DMS79 (cell line): ENCODE data around the gene KIF18B.

Experiments
- DNase-seq: peaks from one replicate; lab custom pipeline; 2025; lab: John Stamatoyannopoulos, UW

KIF18B gene

DNA sequence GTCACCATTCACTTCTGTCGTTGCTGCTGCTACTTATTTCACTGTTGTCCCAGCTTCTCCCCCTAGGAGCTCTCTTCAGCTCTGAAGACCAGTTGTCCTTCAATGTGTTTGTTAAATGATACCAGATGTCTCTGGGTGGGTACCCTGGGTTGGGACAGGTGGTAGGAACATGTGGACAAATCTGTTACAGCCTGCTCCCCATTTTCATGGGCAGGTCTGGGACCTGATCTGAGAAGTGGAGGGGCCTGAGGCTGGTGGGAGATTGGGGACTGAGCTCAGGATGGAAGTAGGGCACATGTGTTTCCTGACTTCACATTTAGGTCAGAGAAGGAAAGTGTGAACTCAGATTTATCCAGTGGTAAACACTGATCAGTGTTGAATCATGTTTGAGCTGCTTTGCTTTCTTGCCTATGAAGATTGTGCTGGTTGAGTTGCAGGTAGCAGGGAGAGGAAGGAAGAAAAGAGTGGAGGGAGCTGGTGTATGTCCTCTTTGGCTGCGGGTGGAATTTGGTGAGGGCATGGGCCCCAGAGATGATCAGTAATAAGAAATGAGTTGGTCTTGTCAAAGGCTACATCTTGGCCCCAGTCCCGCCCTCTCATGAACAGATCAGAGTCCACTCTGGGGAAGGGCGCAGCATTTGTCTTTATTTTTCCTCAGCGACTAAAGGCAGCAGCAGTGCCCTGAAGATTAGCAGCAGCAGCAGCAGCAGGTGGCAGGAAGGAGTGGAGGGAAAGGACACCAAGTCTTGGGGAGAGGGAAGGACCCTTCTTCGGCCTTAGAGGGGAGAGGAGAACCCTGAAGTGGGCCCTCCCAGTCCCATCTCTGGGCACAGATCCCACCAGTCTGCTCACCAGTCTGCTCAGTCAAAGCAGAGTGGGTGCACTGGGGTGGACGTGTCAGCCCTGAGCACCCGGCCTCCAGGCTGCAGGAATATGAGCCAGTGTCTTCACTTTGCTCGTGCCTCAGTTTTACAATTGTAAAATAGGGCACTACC lies 42.3 kb downstream of the KIF18B start:
- no peak for DNase-seq

DNA sequence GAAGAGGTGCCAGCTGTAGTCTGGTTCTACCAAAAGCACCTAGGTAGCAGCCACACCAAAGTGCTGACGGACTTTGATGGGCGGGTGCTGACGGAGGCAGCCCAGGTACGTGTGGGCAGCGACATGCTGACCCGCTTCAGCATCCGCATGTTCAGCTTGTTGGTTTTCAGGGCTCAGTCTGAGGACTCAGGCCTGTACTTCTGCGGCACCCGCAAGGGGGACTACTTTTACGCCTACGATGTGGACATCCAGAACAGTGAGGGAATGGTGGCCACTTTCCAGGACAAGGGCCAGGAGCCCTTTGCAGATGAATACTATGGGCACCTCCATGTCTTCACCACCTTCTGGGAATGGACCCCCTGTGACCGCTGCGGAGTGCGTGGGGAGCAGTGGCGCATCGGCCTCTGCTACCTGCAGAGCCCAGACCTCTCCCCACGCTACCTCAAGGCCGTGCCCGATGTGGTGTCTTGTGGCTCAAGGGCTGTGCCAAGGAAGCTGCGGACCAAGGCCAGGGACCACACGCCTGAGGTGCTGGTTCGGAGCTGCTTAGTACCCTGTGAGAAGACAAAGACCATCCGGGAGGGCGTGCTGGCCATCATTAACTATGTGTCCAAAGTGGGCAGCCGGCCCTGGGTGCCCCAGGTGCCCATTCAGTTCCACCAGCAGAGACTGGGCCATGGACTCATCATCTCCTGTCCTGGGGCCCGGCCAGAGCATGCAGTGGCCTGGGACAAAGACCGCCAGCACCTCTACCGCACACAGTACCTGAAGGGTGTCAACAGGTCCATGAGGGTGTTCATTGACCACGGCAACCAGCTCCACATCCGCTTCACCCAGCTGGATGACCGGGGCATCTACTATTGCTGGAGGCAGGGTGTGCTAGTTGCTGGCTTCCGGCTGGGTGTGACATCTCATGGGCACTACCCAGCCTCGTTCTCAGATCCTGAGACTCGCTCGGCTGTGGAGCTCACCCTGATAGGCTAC lies 43.3 kb downstream of the KIF18B start:
- DNase-seq = no peak

DNA sequence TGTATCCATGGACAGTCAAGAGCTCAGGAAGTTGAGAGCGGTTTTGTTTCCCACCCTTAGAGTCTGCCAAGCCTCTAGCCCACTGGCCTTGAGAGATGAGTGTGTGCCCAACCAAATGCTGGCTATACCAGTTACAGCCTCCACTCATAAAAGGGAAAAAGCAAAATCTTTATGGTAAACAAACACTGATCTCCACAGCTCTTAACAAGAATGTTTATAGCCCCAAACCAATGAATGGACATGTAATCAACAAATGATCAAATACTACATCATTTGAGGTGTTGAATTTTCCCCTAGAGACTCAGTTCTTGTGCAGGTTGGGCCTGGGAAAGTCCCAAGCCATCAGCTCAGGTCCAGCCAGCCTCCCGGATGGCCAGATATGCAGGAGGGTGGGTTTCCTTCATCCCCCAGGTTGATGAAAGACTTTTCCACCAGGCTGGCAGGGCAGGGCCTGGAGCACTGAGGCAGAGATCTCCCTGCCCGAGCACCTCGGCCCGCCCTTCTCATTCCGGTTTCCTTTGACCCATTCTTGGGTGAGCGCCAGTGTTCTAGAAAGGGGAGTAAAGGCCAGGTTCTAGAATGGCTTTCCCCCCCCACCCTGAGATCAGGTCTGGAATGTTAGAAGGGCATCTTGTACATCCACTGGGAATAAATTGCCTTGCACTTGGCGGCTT lies 44.4 kb downstream of the KIF18B start:
- DNase-seq = no peak

- no peak for DNase-seq
Measured at GRCh38 chr17:44902135-44902760, 45.3 kb downstream of the KIF18B start.

DNA sequence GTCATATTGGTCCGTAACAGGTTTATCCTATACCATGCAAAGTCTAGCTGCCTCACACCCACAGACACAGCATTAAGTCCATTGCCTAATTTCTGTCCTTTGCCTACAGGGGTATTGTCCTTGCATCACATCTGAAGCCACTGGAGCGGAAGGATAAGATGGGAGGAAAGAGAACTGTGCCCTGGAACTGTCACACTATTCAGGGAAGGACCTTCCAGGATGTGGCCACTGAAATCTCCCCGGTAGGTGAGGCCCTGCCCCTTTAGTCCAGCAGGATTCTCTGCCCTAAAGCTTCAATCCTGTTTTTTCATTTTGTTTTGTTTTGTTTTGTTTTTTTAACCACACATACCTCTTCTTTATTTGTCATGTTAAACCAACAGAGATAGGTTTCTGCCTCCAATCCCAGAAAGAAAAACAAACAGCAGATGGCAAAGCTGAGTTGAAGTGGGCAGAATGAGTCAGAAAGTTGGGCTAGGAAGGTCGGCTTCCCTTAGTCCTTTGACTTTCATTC lies 46.1 kb downstream of the KIF18B start:
- no peak for DNase-seq

- DNase-seq = peak; percentile 63
Measured at GRCh38 chr17:44900894-44901293, 46.7 kb downstream of the KIF18B start.

DNA sequence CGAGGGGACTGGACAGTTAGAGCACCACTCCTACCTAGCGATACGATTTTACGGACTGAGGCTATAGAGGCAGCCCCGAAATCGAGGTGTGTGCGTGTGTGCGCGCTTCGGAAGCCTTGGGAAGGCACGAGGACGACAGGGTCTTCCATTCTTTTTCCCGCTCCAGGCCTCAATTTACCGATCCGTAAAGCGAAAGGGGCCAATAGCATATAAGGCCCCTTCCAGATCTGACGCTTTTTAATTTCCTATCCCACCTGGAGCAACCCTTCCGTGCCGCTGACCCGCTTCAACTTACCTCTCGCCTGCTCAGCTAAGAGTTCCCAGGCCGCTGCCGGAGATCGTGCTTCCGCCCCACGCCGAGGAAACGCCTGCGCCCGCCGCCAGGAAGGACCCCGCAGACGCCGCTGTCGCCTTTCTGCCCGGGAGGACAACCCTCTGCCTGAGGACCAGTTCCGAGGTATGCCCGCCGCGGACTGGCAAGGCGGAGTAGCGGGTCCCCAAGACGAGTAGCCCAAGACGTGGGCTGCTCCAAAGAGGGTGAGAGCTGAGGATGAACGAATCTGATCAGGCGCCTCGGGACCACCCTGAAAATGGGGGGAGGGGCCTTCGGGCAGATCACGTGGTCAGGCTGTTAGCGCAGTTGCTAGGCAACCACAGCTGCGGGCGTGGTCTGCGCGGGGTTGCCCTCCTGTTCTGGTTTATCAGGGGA lies 48.3 kb downstream of the KIF18B start, which contains the start of gene EFTUD2:
TSS of gene EFTUD2 (minus strand) at position 372 of the 709 bp plus-strand sequence. CDS start 4,924 bp downstream, outside the sequence.
- peak; percentile 76 for DNase-seq

DNA sequence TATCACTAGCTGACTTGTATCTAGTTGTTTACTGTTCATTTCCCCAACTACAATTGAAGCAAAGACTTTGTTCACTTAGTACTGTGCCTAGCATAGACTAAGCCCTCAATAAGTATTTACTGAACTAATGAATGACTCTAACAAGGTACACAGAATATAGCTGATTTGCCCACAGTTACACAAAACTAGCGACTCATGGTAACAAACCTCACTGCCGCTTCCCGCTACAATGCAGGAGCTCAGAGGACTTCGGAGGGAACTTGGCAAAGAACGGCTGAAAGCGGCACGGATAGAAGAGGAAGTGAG lies 48.9 kb downstream of the KIF18B start:
- DNase-seq = no peak

DNA sequence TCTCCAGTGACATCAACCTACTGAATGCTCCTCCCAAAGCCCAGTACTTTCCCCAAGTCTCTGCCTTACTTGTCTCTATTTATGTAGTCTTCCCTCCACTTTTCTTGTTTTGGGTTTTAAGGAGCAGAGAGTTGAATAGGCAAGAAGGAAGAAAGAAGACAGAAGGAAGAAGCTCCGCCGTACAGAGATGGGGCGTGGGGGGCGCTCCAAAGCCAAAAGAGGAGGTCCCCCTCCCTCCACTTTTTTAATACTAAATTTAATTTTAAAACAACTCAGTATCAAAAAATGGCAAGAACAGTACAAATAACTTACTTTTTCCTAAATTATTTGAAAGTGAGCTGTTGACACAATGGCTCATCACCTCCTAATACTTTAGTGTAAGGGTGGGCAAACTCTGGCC lies 52.9 kb downstream of the KIF18B start:
- DNase-seq = no peak

DNA sequence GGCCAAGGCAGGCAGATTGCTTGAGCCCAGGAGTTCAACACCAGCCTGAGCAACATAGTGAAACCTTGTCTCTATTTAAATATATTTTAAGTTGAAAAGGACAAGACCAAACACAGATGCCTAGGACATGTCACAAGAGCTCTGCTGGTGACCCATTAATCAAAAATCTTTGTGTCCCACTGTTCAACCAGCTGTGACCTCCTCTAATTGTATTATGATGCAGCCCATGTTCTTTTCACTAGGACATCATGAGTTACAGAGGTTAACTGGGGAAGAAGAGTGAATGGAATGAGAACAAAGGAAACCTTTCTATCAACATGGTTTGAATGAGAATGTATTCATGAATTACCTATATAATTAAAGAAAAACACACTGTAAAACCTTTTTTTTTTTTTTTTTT lies 55.3 kb downstream of the KIF18B start:
- DNase-seq = no peak

DNA sequence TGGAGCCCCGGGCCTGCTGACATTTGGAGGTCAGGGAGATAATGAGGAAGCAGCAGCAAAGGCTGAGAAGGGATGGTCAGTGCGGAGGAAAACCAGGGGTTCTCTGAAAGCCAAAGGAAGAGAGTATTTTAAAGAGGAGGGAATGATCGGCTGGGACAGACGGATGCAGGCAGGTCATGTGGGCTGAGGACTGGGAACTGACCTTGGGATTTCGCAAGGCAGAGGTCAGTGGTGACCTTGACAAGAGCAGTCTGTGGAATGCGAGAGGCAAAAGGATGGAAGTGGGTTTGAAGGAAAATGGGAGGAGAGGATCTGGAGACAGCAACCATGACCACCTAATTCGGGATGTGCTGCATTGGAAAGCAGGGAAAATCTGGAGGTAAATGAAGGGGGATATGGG lies 58.6 kb downstream of the KIF18B start:
- no peak for DNase-seq

- DNase-seq = no peak
Measured at GRCh38 chr17:44887971-44888954, 59.3 kb downstream of the KIF18B start.

DNA sequence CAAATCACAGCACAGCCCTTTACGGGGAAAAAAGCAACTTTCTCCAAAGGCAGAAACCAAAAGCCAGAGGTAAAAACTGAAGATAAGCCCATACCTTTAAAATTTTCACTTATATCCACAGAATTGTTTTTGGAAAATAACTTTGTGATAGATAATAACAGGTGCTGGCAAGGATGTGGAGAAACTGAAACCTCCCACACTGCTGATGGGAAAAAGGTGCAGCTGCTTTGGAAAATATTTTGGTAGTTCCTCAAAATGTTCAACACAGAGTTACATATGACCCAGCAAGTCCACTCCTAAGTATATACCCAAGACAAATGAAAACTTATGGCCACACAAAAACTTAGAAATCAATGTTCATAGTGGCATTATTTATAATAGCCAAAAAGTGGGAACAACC lies 60.6 kb downstream of the KIF18B start:
- no peak for DNase-seq

DNA sequence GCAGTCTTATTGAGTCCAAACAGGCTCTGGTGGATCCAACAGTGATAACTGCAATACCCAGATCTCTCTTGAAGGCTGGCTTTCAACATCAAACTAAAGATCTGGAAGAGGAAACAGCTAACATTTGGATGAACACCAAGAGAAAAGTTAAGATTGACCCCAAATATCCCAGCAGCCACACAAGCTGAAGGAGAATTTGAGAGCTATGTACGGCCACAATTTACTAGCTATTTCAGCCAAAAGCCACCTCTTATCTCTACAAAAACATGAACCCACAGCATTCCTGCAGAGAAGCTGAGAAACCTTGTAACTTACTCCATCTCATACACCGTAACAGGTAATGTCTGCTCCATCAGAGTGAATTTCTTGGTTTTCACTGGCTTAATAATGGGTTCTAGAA lies 62.6 kb downstream of the KIF18B start:
- no peak for DNase-seq

DNA sequence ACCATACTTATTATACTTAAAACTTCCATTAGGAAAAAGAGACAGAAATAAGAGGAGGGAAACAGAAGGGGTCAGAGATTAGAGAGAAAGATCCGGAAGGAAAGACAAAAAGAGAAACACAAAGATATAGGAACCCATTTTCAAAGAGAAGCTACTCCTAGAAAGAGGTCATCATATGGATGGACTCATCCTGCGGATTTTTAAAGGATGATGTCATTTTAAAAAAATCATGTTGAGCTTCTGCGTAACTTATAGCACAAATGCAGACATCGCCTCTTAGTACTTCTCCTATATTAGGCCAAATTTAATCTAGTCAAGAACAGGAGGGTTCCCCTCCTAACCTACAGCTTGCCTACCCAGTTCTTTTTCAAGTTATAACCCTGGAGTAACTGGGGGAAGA lies 66.4 kb downstream of the KIF18B start:
- no peak for DNase-seq

DNA sequence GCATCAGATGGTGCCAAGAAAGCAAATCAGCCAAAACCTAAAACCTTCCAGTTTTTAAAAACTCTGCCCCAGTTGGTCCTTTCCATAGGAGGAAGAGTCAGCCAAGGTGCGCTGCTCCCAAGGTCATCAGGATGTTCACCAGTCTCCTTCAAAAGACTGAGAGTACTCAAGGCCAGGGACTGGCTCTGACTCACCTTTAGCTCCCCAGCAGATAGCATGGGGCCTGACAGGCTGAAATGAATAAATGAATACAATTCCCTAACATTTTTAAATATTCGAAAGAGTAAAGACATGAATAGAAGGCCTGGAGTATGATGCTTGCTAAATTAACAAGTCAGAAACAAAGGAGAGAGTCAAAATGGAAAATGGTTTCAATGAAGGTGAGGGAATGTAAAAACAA lies 67.5 kb downstream of the KIF18B start:
- DNase-seq = no peak

- DNase-seq = no peak
Measured at GRCh38 chr17:44879376-44879775, 68.2 kb downstream of the KIF18B start.

- no peak for DNase-seq
Measured at GRCh38 chr17:44878627-44879221, 68.8 kb downstream of the KIF18B start.

DNA sequence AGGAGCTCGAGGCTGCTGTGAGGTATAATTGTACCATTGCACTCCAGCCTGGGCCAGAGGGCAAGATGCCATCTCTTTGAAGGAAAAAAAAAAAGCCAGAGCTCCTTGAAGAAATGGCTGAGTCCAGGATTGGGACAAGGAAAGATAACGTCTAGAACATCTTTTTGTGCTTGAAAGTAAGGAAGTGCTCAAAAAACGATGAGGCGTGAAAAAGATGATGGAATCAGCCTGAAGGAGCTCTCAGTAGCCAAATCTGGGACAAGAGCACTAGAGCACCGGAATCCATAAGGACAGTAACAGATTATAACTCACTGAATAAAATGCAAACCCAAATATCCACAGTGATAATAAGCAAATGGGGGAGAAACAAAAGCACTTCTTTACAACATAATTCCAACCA lies 70.5 kb downstream of the KIF18B start:
- DNase-seq = no peak
